Measurements from ENCODE around the gene CIB2.

Gene CIB2

DNA sequence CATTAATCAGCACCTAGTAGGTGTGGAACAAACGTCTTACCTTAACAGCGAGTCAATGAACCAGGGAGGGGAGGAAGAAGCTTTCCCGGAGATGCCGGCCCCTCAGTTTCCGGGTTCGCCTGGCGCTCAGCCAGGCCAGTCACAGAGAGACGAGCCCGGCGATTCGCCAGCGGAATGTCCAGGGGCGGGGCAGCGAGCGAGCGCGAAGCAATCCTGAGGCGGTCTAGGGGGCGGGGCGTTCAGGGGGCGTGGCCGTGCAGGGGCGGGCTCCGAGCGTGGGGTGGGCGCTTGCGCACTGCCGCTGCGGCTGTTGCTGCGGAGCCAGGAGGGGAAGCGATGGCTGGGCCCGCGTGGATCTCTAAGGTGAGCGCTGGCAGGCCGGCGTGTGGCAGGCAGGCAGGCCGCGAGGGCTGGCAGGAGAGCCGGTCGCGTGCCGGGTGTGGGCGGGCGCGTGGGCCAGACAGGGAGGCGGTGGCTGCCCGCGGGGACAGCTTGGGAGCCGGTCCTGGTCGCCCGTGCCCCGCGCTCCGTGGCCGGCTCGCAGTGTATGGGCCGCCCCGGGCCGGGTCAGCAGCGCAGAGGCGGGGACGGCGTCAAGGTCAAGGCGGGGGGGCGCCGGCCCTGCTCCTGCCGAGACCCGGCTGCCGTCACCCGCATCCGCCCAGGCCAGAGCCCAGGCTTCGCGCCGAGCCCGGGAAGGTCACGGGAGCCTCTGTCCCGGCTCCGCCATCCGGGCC lies 18.0 kb upstream of the CIB2 start, which contains the start of gene IDH3A:
IDH3A (plus strand) TSS at position 295 of the 737 bp plus-strand sequence; CDS start at position 337, 42 bp downstream.
- Histone ChIP-seq H3K9me3 (ENCODE audit: control insufficient read depth, insufficient read depth, low read length) (no peaks in the 10 kb centered on the region), H3K27ac (ENCODE audit: low read depth, low read length) (peak within 1 kb of the TSS; percentile 14), H3K36me3 (ENCODE audit: control insufficient read depth, insufficient read depth, low read length) (no peaks in the 10 kb centered on the region), H3K4me3 (ENCODE audit: low read depth, low read length) (peak within 1 kb of the TSS; percentile 74), H3K4me1 (ENCODE audit: control insufficient read depth, insufficient read depth, low read length) (peaks cover 7% of the 10 kb centered on the region; the same call in 1 of the 2 replicates), H3K9ac (ENCODE audit: low read depth, low read length) (peak within 1 kb of the TSS; percentile 44; the same call in 1 of the 2 replicates), H3K27me3 (ENCODE audit: control insufficient read depth, insufficient read depth, low read length) (0 out of 2 replicates have a peak, but pooled peaks cover 7% of the 10 kb centered on the region)

DNA sequence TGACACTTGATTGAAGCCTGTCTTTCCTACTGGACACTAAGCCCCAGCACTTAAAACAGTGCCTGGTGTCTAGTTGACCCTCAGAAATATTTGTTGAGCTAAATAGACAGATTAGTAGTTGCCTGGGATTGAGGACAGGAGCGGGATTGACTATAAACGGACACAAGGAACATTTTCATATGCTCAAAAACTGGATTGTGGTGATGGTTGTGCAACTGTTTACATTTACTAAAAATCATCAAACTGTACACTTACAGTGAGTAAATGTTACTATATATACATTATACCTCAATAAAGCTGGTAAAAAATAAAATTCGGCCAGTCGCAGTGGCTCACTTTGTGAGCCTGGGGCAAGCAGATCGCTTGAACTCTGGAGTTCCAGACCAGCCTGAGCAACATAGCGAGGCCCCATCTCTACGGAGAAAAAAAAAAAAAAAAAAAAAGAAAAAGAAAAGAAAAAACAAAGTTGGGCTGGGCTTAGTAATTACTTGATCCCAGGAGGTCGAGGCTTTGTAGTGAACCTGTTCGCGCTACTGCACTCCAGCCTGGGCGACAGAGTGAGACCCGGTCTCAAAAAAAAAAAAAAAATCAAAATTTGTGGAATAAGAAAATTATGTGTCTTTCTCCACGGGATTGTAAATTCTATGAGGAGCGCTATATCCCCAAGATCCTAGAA lies 17.3 kb upstream of the CIB2 start:
- Histone ChIP-seq H3K9me3 (ENCODE audit: control insufficient read depth, insufficient read depth, low read length) (no peaks in the 10 kb centered on the region), H3K27ac (ENCODE audit: low read depth, low read length) (peak overlapping the region; percentile 14), H3K4me1 (ENCODE audit: control insufficient read depth, insufficient read depth, low read length) (peaks cover 7% of the 10 kb centered on the region; the same call in 1 of the 2 replicates), H3K4me3 (ENCODE audit: low read depth, low read length) (peak overlapping the region; percentile 74), H3K9ac (ENCODE audit: low read depth, low read length) (no peak overlapping the region), H3K36me3 (ENCODE audit: control insufficient read depth, insufficient read depth, low read length) (no peaks in the 10 kb centered on the region), H3K27me3 (ENCODE audit: control insufficient read depth, insufficient read depth, low read length) (0 out of 2 replicates have a peak, but pooled peaks cover 7% of the 10 kb centered on the region)

DNA sequence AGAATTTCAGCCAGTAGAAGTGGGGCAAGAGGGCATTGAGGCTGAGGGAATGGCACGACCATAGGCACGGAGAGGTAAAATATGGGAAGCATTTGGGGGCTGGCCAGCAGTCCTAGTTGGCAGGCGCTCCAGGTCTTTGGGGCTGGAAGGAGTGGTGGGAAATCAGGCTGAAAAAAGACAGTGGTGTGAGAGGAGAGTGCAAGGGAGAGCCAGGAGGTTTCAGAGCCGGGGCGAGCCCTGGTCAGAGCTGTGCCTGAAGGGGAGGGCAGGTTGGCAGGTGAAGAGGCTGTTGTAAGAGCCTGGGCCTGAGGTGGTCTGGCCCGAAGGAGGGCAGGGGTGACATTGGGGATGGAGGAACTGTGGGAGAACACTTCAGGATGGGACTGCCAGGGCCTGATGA lies 16.3 kb upstream of the CIB2 start:
- H3K4me1 ChIP-seq (ENCODE audit: control insufficient read depth, insufficient read depth, low read length), result peaks cover 7% of the 10 kb centered on the region; the same call in 1 of the 2 replicates
- H3K4me3 ChIP-seq (ENCODE audit: low read depth, low read length), result no peak overlapping the region
- no peak overlapping the region for H3K9ac ChIP-seq (ENCODE audit: low read depth, low read length)
- H3K36me3 ChIP-seq (ENCODE audit: control insufficient read depth, insufficient read depth, low read length), result no peaks in the 10 kb centered on the region
- no peak overlapping the region for H3K27ac ChIP-seq (ENCODE audit: low read depth, low read length)
- H3K9me3 ChIP-seq (ENCODE audit: control insufficient read depth, insufficient read depth, low read length), result no peaks in the 10 kb centered on the region
- 0 out of 2 replicates have a peak, but pooled peaks cover 7% of the 10 kb centered on the region for H3K27me3 ChIP-seq (ENCODE audit: control insufficient read depth, insufficient read depth, low read length)

DNA sequence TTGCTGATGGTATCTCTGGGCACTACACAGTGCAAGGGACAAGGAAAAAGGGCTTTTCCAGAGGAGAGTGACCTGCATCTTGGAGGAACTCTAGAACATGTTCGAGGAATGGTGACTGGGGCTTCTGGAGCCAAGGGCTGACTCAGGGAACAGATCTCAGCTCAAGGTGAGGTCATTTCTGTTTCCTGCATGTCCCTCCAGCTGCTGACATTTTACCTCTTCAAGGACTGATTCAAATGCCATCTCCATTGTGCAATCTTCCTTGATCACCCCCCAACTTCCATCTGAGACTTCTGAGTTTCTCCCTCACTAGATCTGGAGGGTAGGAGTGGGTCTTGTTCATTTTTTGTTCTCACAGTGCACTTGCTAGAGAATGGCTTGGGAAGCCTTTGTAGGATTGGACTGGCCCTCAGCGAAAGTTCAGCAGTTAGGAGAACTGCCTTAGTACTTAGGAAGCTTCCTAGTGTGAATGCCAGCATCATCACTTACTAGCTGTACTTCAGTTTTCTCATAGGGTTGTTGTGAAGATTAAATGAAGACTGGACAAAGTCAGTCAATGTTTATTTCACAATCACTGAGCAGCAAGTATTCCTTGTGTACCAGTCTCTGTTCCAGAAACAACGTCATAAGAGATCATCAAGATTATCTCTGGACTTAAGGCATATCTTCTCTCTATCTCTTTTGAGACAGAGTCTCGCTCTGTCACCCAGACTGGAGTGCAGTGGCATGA lies 15.3 kb upstream of the CIB2 start:
- Histone ChIP-seq H3K27me3 (ENCODE audit: control insufficient read depth, insufficient read depth, low read length) (0 out of 2 replicates have a peak, but pooled peaks cover 7% of the 10 kb centered on the region), H3K9me3 (ENCODE audit: control insufficient read depth, insufficient read depth, low read length) (no peaks in the 10 kb centered on the region), H3K4me3 (ENCODE audit: low read depth, low read length) (no peak overlapping the region), H3K27ac (ENCODE audit: low read depth, low read length) (no peak overlapping the region), H3K9ac (ENCODE audit: low read depth, low read length) (no peak overlapping the region), H3K36me3 (ENCODE audit: control insufficient read depth, insufficient read depth, low read length) (no peaks in the 10 kb centered on the region), H3K4me1 (ENCODE audit: control insufficient read depth, insufficient read depth, low read length) (peaks cover 7% of the 10 kb centered on the region; the same call in 1 of the 2 replicates)

DNA sequence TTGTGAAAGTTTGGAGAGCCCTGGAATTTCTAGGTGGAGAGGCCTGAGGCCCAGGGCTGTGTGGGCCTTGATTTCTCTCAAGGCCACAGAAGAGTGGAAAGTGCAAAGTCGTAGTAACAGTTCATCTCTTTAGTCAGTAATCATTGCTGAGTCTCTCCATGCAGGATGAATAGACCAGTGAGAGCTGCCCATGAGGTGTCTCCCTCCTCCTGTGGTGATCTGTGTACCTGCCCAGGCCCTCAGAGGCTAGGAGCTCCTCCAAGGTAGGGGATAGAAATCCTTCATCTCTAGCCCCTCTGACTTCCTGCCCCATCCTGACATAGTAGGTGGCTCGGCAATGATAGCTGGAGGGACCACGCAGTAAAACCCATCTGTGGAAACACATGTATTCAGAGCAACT lies 11.1 kb upstream of the CIB2 start:
- Histone ChIP-seq H3K27me3 (ENCODE audit: control insufficient read depth, insufficient read depth, low read length) (no peaks in the 10 kb centered on the region; the same call in 1 of the 2 replicates), H3K4me3 (ENCODE audit: low read depth, low read length) (no peak overlapping the region), H3K4me1 (ENCODE audit: control insufficient read depth, insufficient read depth, low read length) (no peaks in the 10 kb centered on the region), H3K9me3 (ENCODE audit: control insufficient read depth, insufficient read depth, low read length) (no peaks in the 10 kb centered on the region), H3K27ac (ENCODE audit: low read depth, low read length) (no peak overlapping the region), H3K9ac (ENCODE audit: low read depth, low read length) (no peak overlapping the region), H3K36me3 (ENCODE audit: control insufficient read depth, insufficient read depth, low read length) (no peaks in the 10 kb centered on the region)

DNA sequence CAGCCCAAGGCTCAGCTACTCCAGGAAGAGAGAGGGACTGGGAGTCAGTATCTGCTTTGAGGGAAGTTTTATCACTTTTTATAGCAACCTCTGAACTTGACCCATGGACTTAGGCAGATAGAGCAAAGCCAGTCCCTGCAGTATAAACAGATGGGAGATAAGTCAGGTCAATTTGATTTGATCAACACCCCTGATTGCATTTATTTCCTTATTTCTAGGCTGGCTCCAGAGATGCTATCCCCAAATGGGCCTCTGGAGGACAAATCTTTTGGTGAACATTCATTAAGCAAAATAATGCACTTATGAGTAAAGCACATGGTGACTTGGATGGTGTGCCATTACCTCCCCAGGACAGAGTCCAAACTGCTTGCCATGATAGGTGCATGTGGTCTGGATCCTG lies 9.0 kb upstream of the CIB2 start:
- H3K4me1 ChIP-seq (ENCODE audit: control insufficient read depth, insufficient read depth, low read length), result no peaks in the 10 kb centered on the region
- no peak overlapping the region for H3K27ac ChIP-seq (ENCODE audit: low read depth, low read length)
- no peaks in the 10 kb centered on the region for H3K36me3 ChIP-seq (ENCODE audit: control insufficient read depth, insufficient read depth, low read length)
- H3K9me3 ChIP-seq (ENCODE audit: control insufficient read depth, insufficient read depth, low read length), result no peaks in the 10 kb centered on the region
- H3K9ac ChIP-seq (ENCODE audit: low read depth, low read length), result no peak overlapping the region
- H3K27me3 ChIP-seq (ENCODE audit: control insufficient read depth, insufficient read depth, low read length), result no peaks in the 10 kb centered on the region; the same call in 1 of the 2 replicates
- no peak overlapping the region for H3K4me3 ChIP-seq (ENCODE audit: low read depth, low read length)

DNA sequence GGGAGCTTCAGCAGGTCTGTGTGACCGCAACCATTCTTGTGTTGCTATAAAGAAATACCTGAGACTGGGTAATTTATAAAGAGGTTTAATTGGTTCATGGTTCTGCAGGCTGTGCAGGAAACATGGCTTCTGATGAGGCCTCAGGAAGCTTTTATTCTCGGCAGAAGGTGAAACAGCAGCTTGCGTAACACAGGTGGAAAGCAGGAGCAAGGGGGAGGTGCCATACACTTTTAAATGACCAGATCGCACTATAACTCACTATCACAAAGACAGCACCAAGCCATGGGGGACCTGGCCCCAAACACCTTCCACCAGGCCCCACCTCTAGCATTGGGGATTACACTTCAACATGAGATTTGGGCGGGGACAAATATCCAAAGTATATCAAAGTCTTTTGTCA lies 8.3 kb upstream of the CIB2 start:
- Histone ChIP-seq H3K4me1 (ENCODE audit: control insufficient read depth, insufficient read depth, low read length) (no peaks in the 10 kb centered on the region), H3K4me3 (ENCODE audit: low read depth, low read length) (no peak overlapping the region), H3K36me3 (ENCODE audit: control insufficient read depth, insufficient read depth, low read length) (no peaks in the 10 kb centered on the region), H3K27ac (ENCODE audit: low read depth, low read length) (no peak overlapping the region), H3K9me3 (ENCODE audit: control insufficient read depth, insufficient read depth, low read length) (no peaks in the 10 kb centered on the region), H3K9ac (ENCODE audit: low read depth, low read length) (no peak overlapping the region), H3K27me3 (ENCODE audit: control insufficient read depth, insufficient read depth, low read length) (no peaks in the 10 kb centered on the region; the same call in 1 of the 2 replicates)

DNA sequence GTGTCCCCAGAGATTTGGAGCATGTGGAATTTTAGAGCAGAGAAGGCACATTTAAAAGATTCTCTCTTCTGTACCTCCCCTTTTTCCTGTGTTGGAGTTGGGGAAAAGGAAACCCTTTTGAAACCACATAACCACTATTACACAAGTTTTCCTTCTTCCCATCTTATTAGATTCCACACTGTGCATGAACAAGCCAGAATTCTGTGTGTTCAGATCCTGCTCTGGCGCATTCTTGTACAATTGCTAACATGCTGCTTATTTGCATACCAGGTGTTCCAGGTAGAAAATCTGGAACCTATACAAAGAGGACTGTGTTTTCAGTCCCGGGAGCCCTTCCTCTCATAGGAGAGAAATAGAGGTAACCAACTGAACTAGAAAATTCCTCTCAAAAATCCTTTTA lies 2.6 kb upstream of the CIB2 start:
- H3K27me3 ChIP-seq (ENCODE audit: control insufficient read depth, insufficient read depth, low read length), result no peaks in the 10 kb centered on the region; the same call in 1 of the 2 replicates
- H3K27ac ChIP-seq (ENCODE audit: low read depth, low read length), result no peak overlapping the region
- no peak overlapping the region for H3K9ac ChIP-seq (ENCODE audit: low read depth, low read length)
- no peak overlapping the region for H3K4me3 ChIP-seq (ENCODE audit: low read depth, low read length)
- peaks cover 9% of the 10 kb centered on the region for H3K4me1 ChIP-seq (ENCODE audit: control insufficient read depth, insufficient read depth, low read length)
- no peaks in the 10 kb centered on the region for H3K9me3 ChIP-seq (ENCODE audit: control insufficient read depth, insufficient read depth, low read length)
- H3K36me3 ChIP-seq (ENCODE audit: control insufficient read depth, insufficient read depth, low read length), result no peaks in the 10 kb centered on the region

DNA sequence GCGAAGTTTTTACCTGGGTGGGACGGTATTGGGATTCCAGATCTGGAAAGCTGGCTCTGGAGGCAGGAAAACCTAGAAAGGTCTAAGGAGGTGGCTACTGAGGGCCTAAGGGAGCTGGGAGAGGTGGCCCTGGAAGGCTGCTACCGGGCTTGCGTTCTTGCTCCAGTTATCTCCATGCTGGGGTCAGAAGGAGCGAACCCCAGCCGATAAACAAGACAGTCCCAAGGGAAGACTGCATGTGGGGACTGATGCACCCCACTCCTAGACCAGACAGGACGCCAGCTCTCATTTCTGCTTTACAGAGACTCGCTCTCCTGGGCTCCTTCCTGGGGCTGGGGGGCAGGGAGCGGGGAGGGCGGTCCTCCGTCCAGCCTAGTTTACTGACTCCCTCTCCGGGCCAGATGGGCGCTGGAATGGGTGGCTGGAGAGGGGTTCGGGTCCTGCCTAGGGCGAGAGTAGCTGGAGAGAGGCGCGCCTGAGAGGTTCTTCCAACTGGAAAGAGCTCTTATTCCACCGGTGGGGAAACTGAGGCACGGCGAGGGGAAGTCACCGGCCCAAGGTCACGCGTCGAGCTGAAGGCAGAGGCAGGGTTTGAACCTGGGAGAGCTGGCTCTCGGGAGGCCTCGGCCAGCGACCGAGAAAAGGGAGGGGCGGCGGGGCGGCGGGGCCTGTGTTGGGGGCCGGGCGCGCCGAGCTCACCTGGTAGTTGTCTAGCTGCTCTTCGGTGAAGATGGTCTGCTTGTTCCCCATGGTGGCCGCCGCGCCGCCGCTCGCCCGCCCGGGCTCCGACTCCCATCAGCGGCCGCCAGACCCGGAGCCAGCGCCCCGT lies 565 bp downstream of the CIB2 start:
- Histone ChIP-seq H3K9me3 (ENCODE audit: control insufficient read depth, insufficient read depth, low read length) (no peaks in the 10 kb centered on the region), H3K4me1 (ENCODE audit: control insufficient read depth, insufficient read depth, low read length) (peaks cover 10% of the 10 kb centered on the region), H3K9ac (ENCODE audit: low read depth, low read length) (peak overlapping the region; percentile 44; the same call in 1 of the 2 replicates), H3K4me3 (ENCODE audit: low read depth, low read length) (peak overlapping the region; percentile 97), H3K36me3 (ENCODE audit: control insufficient read depth, insufficient read depth, low read length) (no peaks in the 10 kb centered on the region), H3K27me3 (ENCODE audit: control insufficient read depth, insufficient read depth, low read length) (no peaks in the 10 kb centered on the region), H3K27ac (ENCODE audit: low read depth, low read length) (peak overlapping the region; percentile 28)

DNA sequence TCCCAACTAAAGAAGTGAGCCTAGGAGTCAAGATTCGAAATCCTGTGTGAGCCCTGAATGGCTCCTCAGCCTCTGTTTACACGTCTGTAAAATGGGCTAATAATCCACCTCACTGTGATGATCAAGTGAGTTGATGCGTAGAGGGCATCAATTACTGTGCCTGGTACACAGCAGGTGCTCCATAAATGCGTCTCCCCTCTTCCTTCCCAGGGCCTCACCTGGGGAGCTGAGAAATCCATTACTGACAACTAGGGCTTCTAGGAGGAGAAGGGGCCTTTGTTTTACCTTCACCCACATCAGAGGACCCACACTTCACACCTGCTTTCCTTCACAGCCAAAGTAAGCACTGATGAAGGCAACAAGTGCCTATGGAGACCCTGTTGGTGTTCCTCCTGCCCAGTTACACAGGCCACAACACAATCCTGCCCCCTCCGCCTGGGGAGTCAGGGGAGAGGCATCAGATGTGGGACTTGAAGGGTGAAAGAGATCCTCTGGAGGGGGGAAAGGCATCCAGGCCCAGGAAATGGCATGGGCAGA lies 1.4 kb downstream of the CIB2 start:
- Histone ChIP-seq H3K27ac (ENCODE audit: low read depth, low read length) (no peak overlapping the region), H3K4me3 (ENCODE audit: low read depth, low read length) (0 out of 2 replicates have a peak overlapping the region, but pooled peaks have one; percentile 97), H3K9me3 (ENCODE audit: control insufficient read depth, insufficient read depth, low read length) (no peaks in the 10 kb centered on the region), H3K27me3 (ENCODE audit: control insufficient read depth, insufficient read depth, low read length) (no peaks in the 10 kb centered on the region), H3K9ac (ENCODE audit: low read depth, low read length) (no peak overlapping the region), H3K4me1 (ENCODE audit: control insufficient read depth, insufficient read depth, low read length) (peaks cover 10% of the 10 kb centered on the region), H3K36me3 (ENCODE audit: control insufficient read depth, insufficient read depth, low read length) (no peaks in the 10 kb centered on the region)

Measured in HUES48 (cell line).